ENCODE data around the gene PIGO.
A peak's percentile ranks its signal among the peaks of the same experiment; 100 is the strongest.

Gene PIGO

GRCh38 chr9:35079041-35079425, 17.4 kb downstream of the PIGO start:
- Histone ChIP-seq H3K9ac (ENCODE audit: low read length) (peak overlapping the region; percentile 88), H3K27ac (ENCODE audit: low read depth, low read length) (peak overlapping the region; percentile 78), H3K4me1 (ENCODE audit: control insufficient read depth, insufficient read depth, low read length) (peaks cover 4% of the 10 kb centered on the region; the same call in 1 of the 2 replicates)

GRCh38 chr9:35078066-35078465, 18.3 kb downstream of the PIGO start:
- Histone ChIP-seq H3K9me3 (ENCODE audit: control insufficient read depth, insufficient read depth, low read depth, low read length) (no peaks in the 10 kb centered on the region), H3K9ac (ENCODE audit: low read length) (peak overlapping the region; percentile 88), H3K27me3 (ENCODE audit: control insufficient read depth, insufficient read depth, low read length) (no peaks in the 10 kb centered on the region), H3K27ac (ENCODE audit: low read depth, low read length) (no peak overlapping the region), H3K4me3 (ENCODE audit: low read depth, low read length) (peak overlapping the region; percentile 91), H3K4me1 (ENCODE audit: control insufficient read depth, insufficient read depth, low read length) (peaks cover 7% of the 10 kb centered on the region; the same call in 1 of the 2 replicates), H3K36me3 (ENCODE audit: control insufficient read depth, insufficient read depth, low read length) (peaks cover 51% of the 10 kb centered on the region)

More at GRCh38 chr9:35079041-35079425, 17.4 kb downstream of the PIGO start:
- Histone ChIP-seq H3K27me3 (ENCODE audit: control insufficient read depth, insufficient read depth, low read length) (no peaks in the 10 kb centered on the region), H3K9me3 (ENCODE audit: control insufficient read depth, insufficient read depth, low read depth, low read length) (no peaks in the 10 kb centered on the region), H3K36me3 (ENCODE audit: control insufficient read depth, insufficient read depth, low read length) (peaks cover 43% of the 10 kb centered on the region), H3K4me3 (ENCODE audit: low read depth, low read length) (peak overlapping the region; percentile 91)

GRCh38 chr9:35076848-35077247, 19.5 kb downstream of the PIGO start:
- H3K36me3 ChIP-seq (ENCODE audit: control insufficient read depth, insufficient read depth, low read length), result peaks cover 51% of the 10 kb centered on the region
- no peak overlapping the region for H3K9ac ChIP-seq (ENCODE audit: low read length)
- H3K27me3 ChIP-seq (ENCODE audit: control insufficient read depth, insufficient read depth, low read length), result no peaks in the 10 kb centered on the region
- H3K4me1 ChIP-seq (ENCODE audit: control insufficient read depth, insufficient read depth, low read length), result peaks cover 10% of the 10 kb centered on the region; the same call in 1 of the 2 replicates
- no peaks in the 10 kb centered on the region for H3K9me3 ChIP-seq (ENCODE audit: control insufficient read depth, insufficient read depth, low read depth, low read length)
- H3K27ac ChIP-seq (ENCODE audit: low read depth, low read length), result no peak overlapping the region
- H3K4me3 ChIP-seq (ENCODE audit: low read depth, low read length), result no peak overlapping the region

GRCh38 chr9:35075358-35075757, 21.0 kb downstream of the PIGO start:
- peaks cover 14% of the 10 kb centered on the region for H3K4me1 ChIP-seq (ENCODE audit: control insufficient read depth, insufficient read depth, low read length)
- H3K27ac ChIP-seq (ENCODE audit: low read depth, low read length), result no peak overlapping the region
- H3K36me3 ChIP-seq (ENCODE audit: control insufficient read depth, insufficient read depth, low read length), result peaks cover 56% of the 10 kb centered on the region
- no peaks in the 10 kb centered on the region for H3K27me3 ChIP-seq (ENCODE audit: control insufficient read depth, insufficient read depth, low read length)
- H3K4me3 ChIP-seq (ENCODE audit: low read depth, low read length), result no peak overlapping the region
- no peaks in the 10 kb centered on the region for H3K9me3 ChIP-seq (ENCODE audit: control insufficient read depth, insufficient read depth, low read depth, low read length)
- H3K9ac ChIP-seq (ENCODE audit: low read length), result no peak overlapping the region

- Histone ChIP-seq H3K9ac (ENCODE audit: low read length) (no peak overlapping the region), H3K27me3 (ENCODE audit: control insufficient read depth, insufficient read depth, low read length) (no peaks in the 10 kb centered on the region), H3K4me1 (ENCODE audit: control insufficient read depth, insufficient read depth, low read length) (peaks cover 19% of the 10 kb centered on the region), H3K9me3 (ENCODE audit: control insufficient read depth, insufficient read depth, low read depth, low read length) (no peaks in the 10 kb centered on the region), H3K4me3 (ENCODE audit: low read depth, low read length) (no peak overlapping the region), H3K36me3 (ENCODE audit: control insufficient read depth, insufficient read depth, low read length) (peaks cover 62% of the 10 kb centered on the region), H3K27ac (ENCODE audit: low read depth, low read length) (no peak overlapping the region)
Observed at GRCh38 chr9:35074791-35075190, 21.6 kb downstream of the PIGO start.

- H3K27me3 ChIP-seq (ENCODE audit: control insufficient read depth, insufficient read depth, low read length), result no peaks in the 10 kb centered on the region
- no peak overlapping the region for H3K4me3 ChIP-seq (ENCODE audit: low read depth, low read length)
- peaks cover 20% of the 10 kb centered on the region for H3K4me1 ChIP-seq (ENCODE audit: control insufficient read depth, insufficient read depth, low read length)
- H3K9me3 ChIP-seq (ENCODE audit: control insufficient read depth, insufficient read depth, low read depth, low read length), result no peaks in the 10 kb centered on the region
- no peak overlapping the region for H3K9ac ChIP-seq (ENCODE audit: low read length)
- no peak overlapping the region for H3K27ac ChIP-seq (ENCODE audit: low read depth, low read length)
- H3K36me3 ChIP-seq (ENCODE audit: control insufficient read depth, insufficient read depth, low read length), result peaks cover 63% of the 10 kb centered on the region
Observed at GRCh38 chr9:35074141-35074540, 22.2 kb downstream of the PIGO start.

GRCh38 chr9:35073279-35073612, 23.1 kb downstream of the PIGO start:
- Histone ChIP-seq H3K4me3 (ENCODE audit: low read depth, low read length) (peak overlapping the region; percentile 47; the same call in 1 of the 2 replicates), H3K27ac (ENCODE audit: low read depth, low read length) (peak overlapping the region; percentile 6; the same call in 1 of the 2 replicates), H3K36me3 (ENCODE audit: control insufficient read depth, insufficient read depth, low read length) (peaks cover 71% of the 10 kb centered on the region), H3K9ac (ENCODE audit: low read length) (peak overlapping the region; percentile 36), H3K27me3 (ENCODE audit: control insufficient read depth, insufficient read depth, low read length) (no peaks in the 10 kb centered on the region), H3K9me3 (ENCODE audit: control insufficient read depth, insufficient read depth, low read depth, low read length) (no peaks in the 10 kb centered on the region), H3K4me1 (ENCODE audit: control insufficient read depth, insufficient read depth, low read length) (peaks cover 17% of the 10 kb centered on the region)

GRCh38 chr9:35072461-35073278, 23.7 kb downstream of the PIGO start, which contains the start of gene VCP:
VCP (minus strand) TSS chr9:35072625; CDS start chr9:35072353, 272 bp downstream.
- Histone ChIP-seq H3K36me3 (ENCODE audit: control insufficient read depth, insufficient read depth, low read length) (peaks cover 71% of the 10 kb centered on the region), H3K9me3 (ENCODE audit: control insufficient read depth, insufficient read depth, low read depth, low read length) (no peaks in the 10 kb centered on the region), H3K27me3 (ENCODE audit: control insufficient read depth, insufficient read depth, low read length) (no peaks in the 10 kb centered on the region), H3K4me1 (ENCODE audit: control insufficient read depth, insufficient read depth, low read length) (peaks cover 15% of the 10 kb centered on the region), H3K4me3 (ENCODE audit: low read depth, low read length) (peak within 1 kb of the TSS; percentile 77), H3K27ac (ENCODE audit: low read depth, low read length) (peak within 1 kb of the TSS; percentile 99), H3K9ac (ENCODE audit: low read length) (peak within 1 kb of the TSS; percentile 99)

- H3K27me3 ChIP-seq (ENCODE audit: control insufficient read depth, insufficient read depth, low read length), result no peaks in the 10 kb centered on the region
- H3K4me3 ChIP-seq (ENCODE audit: low read depth, low read length), result peak overlapping the region; percentile 77
- H3K36me3 ChIP-seq (ENCODE audit: control insufficient read depth, insufficient read depth, low read length), result peaks cover 72% of the 10 kb centered on the region
- no peaks in the 10 kb centered on the region for H3K9me3 ChIP-seq (ENCODE audit: control insufficient read depth, insufficient read depth, low read depth, low read length)
- peak overlapping the region; percentile 99 for H3K27ac ChIP-seq (ENCODE audit: low read depth, low read length)
- H3K4me1 ChIP-seq (ENCODE audit: control insufficient read depth, insufficient read depth, low read length), result peaks cover 15% of the 10 kb centered on the region
- peak overlapping the region; percentile 99 for H3K9ac ChIP-seq (ENCODE audit: low read length)
Observed at GRCh38 chr9:35071814-35072460, 24.5 kb downstream of the PIGO start.

GRCh38 chr9:35070823-35071813, 25.3 kb downstream of the PIGO start:
- Histone ChIP-seq H3K36me3 (ENCODE audit: control insufficient read depth, insufficient read depth, low read length) (peaks cover 72% of the 10 kb centered on the region), H3K27ac (ENCODE audit: low read depth, low read length) (peak overlapping the region; percentile 99), H3K9me3 (ENCODE audit: control insufficient read depth, insufficient read depth, low read depth, low read length) (no peaks in the 10 kb centered on the region), H3K4me3 (ENCODE audit: low read depth, low read length) (peak overlapping the region; percentile 77), H3K27me3 (ENCODE audit: control insufficient read depth, insufficient read depth, low read length) (no peaks in the 10 kb centered on the region), H3K9ac (ENCODE audit: low read length) (peak overlapping the region; percentile 99), H3K4me1 (ENCODE audit: control insufficient read depth, insufficient read depth, low read length) (peaks cover 15% of the 10 kb centered on the region)
